Nucleus accumbens (tissue), 56 donors: Measurements from ENCODE around the gene CDKN1C.

Source experiments
- DNase-seq, 56 donors: peaks; one replicate each; lab custom pipeline; 2025; lab: John Stamatoyannopoulos, UW

Gene CDKN1C

DNA sequence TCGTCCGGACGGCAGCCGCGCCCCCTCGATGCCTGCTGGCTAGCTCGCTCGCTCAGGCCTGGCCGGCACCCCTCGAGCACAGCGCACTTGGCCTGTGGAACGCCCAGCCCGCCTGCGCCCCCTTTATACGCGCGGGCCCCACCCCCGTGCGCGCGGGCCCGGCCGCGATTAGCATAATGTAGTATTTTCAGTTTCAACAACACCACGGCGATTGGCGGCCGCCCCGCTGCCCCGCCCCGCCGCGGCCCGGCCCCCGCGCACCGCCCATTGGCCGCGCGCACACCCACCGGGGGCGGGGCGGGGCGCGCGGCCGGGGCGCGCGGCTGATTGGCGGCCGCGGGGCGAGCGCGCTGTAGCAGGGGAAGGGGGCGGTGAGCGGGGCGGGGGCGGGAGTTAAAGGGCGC, at the start of gene CDKN1C:
Gene CDKN1C, minus strand, starts transcription at position 98 of the 404 bp plus-strand sequence. CDS start 319 bp downstream, outside the sequence.
- DNase-seq, result peak in 54 of 56 donors; percentile 34 to 95 (median 81)

- no peak for DNase-seq
Observed at GRCh38 chr11:2934611-2935239, 49.1 kb upstream of the CDKN1C start.

- DNase-seq, result no peak
Observed at GRCh38 chr11:2934021-2934550, 48.5 kb upstream of the CDKN1C start.

- DNase-seq, result peak in 4 of 56 donors; percentile 7 to 40 (median 16)
Observed at GRCh38 chr11:2933375-2934020, 47.9 kb upstream of the CDKN1C start.

DNA sequence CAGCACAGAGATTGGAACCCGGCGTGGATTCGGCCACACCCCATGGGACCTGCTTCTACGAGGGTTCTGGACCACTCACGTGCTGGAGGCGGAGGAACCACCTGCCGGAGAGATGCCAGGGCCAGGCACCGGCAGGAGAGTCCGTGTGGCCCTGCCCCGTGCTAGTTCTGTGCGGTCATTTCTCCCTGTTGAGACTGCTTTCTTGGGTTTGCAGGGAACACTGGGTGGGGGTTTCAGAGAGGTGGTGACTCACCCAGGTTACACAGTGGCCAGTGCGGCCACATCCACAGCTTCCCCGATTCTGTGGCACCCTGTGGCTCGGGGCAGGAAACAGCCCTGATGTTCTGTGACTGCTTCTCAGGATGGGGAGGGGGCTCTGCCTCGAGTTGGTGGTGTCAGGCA, 47.3 kb upstream of the CDKN1C start:
- DNase-seq, result no peak

DNA sequence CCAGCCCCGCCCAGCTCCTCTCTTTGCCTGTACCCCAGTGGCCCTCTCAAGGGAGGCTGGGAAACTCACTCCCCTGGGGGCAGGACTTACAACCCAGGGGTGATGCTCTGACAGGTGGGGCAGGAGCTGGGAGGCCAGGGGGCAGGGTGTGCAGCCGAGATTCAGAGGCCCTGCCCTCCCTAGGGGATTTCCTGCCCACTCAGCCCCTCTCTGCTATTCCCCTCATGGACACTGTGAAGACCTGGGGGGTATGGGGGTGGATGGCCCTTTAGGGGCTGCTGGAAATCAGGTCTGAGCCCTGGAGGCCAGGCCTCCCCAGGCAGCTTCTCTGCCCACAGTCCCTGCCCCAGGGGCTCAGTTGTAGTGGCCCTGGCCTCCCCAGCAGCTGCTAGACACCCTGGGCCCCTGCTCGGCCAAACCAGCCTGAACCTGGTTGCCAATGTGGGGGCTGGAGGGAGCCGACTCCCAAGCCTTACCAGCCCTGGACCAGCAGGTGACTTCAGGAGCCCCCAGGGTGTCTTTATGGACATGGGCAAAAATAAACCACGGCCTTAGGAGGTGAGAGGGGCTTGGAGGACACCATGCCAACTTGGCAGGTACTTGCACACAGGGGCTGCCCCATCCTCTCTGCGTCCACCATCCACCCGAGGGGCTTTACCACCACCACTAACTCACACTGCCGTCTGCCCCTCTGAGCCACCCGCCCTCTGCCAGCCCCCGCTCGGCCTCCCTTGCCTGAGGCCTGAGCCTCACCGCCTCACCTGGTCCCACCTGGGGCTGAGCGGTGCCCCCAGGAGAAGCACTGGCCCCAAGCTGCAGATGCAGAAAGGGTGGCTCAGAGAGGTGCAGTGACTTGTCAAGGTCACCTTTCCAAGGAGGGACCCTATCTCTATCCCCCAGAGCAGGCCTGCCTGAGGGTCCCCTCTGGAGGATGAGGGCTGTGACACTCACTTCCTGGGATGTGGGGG, 46.5 kb upstream of the CDKN1C start:
- no peak for DNase-seq

GRCh38 chr11:2931420-2931746, 45.8 kb upstream of the CDKN1C start:
- DNase-seq, result no peak

GRCh38 chr11:2930704-2931419, 45.3 kb upstream of the CDKN1C start:
- DNase-seq, result peak in 1 of 56 donors; percentile 26

GRCh38 chr11:2929950-2930703, 44.6 kb upstream of the CDKN1C start:
- DNase-seq, result no peak

DNA sequence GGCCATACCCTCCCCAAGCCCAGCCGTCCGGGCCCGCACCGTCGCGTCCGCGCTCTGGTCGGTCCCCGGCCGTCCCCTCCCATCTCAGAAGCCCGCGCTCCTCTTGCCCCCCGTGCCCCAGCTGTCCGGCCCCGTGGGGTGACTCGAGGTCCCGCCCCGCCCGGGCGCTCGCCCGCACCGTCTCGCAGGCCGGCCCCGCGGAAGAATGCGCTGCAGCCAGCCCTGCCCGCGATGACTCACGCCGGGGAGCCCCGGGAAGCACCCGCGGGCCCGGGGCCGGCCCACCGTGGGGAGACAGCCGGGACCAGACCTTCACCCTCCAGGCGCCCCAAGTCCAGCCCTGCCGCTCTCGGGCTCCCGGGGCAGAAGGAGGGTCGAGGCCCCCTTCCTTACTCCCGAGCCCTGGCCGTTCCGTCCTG, 44.0 kb upstream of the CDKN1C start:
- DNase-seq, result no peak

DNA sequence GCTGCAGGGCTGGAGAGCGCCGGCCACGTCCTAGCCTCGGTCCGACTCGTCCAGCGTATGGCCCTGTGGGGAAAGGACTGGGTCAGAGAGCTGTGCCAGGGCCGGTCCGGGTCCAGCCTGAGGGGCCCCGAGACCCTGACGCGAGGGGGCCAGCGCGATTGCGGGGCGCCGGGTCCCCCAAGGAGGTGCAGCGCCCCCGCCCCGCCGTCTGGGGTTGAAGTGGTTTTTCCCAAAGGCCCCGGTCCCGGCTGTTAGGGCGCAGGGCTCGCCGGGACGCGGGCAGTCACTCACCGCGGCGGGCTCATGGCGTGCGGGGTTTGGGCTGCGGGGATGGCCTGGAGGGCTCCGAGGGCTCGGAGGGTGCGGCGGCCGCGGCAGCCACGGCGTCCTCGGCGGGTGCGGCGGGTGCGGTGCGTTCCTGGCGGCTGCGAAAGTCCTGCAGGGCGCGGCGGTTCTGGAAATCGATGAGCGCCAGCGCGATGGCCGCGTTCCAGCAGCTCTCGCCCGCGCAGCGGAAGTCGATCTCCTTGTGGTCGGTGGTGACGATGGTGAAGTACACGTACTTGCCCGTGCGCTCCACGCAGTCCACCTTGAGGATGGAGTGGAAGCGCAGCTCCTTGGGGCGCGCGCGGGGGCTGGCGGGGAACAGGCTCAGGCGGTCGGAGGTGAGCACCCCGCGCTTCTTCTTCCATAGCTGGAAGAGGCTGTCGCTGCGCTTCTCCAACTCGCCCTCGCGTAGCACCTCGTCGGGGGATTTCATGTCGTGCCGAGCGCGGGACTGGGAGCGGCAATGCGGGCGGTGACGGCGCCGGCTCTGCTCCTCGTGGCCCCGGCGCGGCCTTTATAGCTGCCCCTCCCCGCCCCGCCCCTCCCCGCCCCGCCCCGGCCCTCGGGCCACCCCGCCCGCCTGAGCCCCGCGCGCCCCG, 43.3 kb upstream of the CDKN1C start, which contains the start of gene PHLDA2:
Gene PHLDA2, minus strand, starts transcription at position 816 of the 926 bp plus-strand sequence. Its CDS starts 56 bp downstream, at position 760.
- peak in 1 of 56 donors; percentile 18 for DNase-seq

GRCh38 chr11:2927851-2928604, 42.5 kb upstream of the CDKN1C start:
- no peak for DNase-seq

GRCh38 chr11:2927121-2927800, 41.7 kb upstream of the CDKN1C start:
- no peak for DNase-seq

DNA sequence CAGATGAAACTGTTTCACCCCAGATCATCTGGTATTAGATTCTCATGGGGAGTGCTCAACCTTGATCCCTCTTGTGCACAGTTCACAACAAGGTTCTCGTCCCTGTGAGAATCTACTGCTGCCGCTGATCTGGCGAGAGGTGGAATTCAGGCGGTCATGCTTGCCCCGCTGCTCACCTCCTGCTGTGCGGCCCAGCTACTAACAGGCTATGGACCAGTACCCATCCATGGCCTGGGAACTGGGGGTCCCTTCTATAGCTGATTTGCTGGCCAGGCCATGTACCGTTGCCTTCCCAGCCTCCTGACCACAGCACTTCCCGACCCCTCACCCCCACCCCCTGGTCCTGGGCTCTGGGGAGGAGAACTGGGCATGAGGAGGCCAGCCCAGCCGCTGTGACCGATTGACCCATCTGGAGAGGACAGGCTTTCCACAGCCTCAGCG, 41.1 kb upstream of the CDKN1C start:
- no peak for DNase-seq

DNA sequence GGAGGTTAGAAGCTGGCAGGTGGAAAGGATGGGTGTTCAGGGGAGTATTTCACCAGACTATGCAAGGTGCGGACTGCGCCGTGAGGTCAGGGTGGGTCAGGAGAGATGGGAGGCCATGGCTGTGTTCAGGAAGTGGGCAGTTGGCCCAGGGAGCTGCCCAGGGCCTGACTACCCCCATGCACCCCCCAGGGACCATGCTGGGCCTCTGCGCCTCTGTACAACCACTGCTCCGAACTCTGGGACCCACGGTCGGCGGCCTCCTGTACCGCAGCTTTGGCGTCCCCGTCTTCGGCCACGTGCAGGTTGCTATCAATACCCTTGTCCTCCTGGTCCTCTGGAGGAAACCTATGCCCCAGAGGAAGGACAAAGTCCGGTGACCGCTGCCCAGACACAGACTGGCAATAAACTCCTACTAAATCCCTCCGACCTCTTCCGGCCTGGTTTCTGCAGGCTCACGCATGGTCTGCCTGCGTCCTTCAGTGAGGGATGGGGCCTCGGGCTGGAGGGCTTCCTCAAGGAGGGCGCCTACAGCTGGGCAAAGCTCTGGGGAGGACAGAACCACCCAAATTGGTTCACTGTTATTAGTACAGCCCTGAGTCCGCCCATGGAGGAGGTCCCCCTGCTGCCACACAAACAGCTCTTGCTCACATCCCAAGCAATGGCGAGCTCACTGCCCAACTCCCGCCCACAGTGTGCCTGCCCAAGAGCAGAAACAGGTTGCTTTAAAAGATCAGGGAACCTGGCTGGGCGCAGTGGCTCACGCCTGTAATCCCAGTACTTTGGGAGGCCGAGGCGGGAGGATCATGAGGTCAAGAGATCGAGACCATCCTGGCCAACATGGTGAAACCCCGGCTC, 39.5 kb upstream of the CDKN1C start:
- DNase-seq, result no peak

- DNase-seq, result no peak
Observed at GRCh38 chr11:2924381-2924780, 38.8 kb upstream of the CDKN1C start.
